ENCODE data around the gene FAM3B.

Gene FAM3B

DNA sequence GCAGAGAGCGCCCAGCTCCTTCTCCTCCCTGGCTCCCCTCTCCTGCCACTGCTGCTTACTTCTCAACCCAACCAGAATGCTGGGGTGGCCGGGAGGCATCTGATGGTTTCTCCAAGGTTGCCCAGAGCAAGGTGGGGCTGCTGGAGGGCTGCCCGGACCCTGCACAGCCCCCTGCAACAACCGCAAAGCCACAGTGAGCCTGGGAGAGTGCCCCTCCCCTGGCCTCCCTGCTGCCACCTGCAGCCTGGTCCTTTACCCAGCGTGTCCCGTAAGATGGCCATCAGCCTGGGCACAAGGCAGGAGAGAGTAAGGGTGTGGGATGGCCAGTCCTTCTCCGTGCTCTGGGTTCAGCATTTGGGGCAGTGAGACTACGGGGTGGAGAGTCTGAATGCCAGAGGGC, 62.2 kb downstream of the FAM3B start:
- POLR2A ChIA-PET: no interaction called here
- Histone ChIP-seq H3K4me1 (ENCODE audit: control insufficient read depth, insufficient read depth, low read length) (no peaks in the 10 kb centered on the region), H3K36me3 (ENCODE audit: control insufficient read depth in 2 of 2, insufficient read depth in 1 of 2, low read length in 2 of 2) (no peaks in the 10 kb centered on the region), H3K9me3 (ENCODE audit: control insufficient read depth, insufficient read depth, low read depth, low read length) (no peaks in the 10 kb centered on the region), H3K4me3 (ENCODE audit: low read depth, low read length) (no peak overlapping the region), H3K27ac (ENCODE audit: extremely low read depth, low read depth, low read length) (no peak overlapping the region)
- CTCF ChIA-PET: no interaction called here
- TF ChIP-seq, protein P1, sequence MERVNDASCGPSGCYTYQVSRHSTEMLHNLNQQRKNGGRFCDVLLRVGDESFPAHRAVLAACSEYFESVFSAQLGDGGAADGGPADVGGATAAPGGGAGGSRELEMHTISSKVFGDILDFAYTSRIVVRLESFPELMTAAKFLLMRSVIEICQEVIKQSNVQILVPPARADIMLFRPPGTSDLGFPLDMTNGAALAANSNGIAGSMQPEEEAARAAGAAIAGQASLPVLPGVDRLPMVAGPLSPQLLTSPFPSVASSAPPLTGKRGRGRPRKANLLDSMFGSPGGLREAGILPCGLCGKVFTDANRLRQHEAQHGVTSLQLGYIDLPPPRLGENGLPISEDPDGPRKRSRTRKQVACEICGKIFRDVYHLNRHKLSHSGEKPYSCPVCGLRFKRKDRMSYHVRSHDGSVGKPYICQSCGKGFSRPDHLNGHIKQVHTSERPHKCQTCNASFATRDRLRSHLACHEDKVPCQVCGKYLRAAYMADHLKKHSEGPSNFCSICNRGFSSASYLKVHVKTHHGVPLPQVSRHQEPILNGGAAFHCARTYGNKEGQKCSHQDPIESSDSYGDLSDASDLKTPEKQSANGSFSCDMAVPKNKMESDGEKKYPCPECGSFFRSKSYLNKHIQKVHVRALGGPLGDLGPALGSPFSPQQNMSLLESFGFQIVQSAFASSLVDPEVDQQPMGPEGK (tag by site-specific recombination; IDR thresholded peaks at IDR 0.05): no peak
- TF ChIP-seq ZNF791 (tag by site-specific recombination; IDR thresholded peaks at IDR 0.05): no peak
- no peak for TF ChIP-seq ZNF600 (tag by site-specific recombination; IDR thresholded peaks at IDR 0.05)
- no peak for TF ChIP-seq ZNF792 (tag by site-specific recombination; IDR thresholded peaks at IDR 0.05)
- TF ChIP-seq, protein P2, sequence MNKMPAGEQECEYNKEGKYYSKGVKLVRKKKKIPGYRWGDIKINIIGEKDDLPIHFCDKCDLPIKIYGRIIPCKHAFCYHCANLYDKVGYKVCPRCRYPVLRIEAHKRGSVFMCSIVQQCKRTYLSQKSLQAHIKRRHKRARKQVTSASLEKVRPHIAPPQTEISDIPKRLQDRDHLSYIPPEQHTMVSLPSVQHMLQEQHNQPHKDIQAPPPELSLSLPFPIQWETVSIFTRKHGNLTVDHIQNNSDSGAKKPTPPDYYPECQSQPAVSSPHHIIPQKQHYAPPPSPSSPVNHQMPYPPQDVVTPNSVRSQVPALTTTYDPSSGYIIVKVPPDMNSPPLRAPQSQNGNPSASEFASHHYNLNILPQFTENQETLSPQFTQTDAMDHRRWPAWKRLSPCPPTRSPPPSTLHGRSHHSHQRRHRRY (tag by site-specific recombination; IDR thresholded peaks at IDR 0.05): no peak
- no peak for TF ChIP-seq ZFP37 (tag by site-specific recombination; IDR thresholded peaks at IDR 0.05)
- no peak for TF ChIP-seq ZSCAN30 (tag by site-specific recombination; IDR thresholded peaks at IDR 0.05)
- TF ChIP-seq, protein P3, sequence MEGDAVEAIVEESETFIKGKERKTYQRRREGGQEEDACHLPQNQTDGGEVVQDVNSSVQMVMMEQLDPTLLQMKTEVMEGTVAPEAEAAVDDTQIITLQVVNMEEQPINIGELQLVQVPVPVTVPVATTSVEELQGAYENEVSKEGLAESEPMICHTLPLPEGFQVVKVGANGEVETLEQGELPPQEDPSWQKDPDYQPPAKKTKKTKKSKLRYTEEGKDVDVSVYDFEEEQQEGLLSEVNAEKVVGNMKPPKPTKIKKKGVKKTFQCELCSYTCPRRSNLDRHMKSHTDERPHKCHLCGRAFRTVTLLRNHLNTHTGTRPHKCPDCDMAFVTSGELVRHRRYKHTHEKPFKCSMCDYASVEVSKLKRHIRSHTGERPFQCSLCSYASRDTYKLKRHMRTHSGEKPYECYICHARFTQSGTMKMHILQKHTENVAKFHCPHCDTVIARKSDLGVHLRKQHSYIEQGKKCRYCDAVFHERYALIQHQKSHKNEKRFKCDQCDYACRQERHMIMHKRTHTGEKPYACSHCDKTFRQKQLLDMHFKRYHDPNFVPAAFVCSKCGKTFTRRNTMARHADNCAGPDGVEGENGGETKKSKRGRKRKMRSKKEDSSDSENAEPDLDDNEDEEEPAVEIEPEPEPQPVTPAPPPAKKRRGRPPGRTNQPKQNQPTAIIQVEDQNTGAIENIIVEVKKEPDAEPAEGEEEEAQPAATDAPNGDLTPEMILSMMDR (tag by site-specific recombination; IDR thresholded peaks at IDR 0.05): no peak
- TF ChIP-seq, protein P4, sequence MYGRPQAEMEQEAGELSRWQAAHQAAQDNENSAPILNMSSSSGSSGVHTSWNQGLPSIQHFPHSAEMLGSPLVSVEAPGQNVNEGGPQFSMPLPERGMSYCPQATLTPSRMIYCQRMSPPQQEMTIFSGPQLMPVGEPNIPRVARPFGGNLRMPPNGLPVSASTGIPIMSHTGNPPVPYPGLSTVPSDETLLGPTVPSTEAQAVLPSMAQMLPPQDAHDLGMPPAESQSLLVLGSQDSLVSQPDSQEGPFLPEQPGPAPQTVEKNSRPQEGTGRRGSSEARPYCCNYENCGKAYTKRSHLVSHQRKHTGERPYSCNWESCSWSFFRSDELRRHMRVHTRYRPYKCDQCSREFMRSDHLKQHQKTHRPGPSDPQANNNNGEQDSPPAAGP (tag by site-specific recombination; IDR thresholded peaks at IDR 0.05): no peak
- TF ChIP-seq TRIM28 (IDR thresholded peaks at IDR 0.05; ENCODE audit: borderline replicate concordance, low read length): no peak
- no peak for TF ChIP-seq ZNF664 (tag by site-specific recombination; IDR thresholded peaks at IDR 0.05)
- TF ChIP-seq, protein P5, sequence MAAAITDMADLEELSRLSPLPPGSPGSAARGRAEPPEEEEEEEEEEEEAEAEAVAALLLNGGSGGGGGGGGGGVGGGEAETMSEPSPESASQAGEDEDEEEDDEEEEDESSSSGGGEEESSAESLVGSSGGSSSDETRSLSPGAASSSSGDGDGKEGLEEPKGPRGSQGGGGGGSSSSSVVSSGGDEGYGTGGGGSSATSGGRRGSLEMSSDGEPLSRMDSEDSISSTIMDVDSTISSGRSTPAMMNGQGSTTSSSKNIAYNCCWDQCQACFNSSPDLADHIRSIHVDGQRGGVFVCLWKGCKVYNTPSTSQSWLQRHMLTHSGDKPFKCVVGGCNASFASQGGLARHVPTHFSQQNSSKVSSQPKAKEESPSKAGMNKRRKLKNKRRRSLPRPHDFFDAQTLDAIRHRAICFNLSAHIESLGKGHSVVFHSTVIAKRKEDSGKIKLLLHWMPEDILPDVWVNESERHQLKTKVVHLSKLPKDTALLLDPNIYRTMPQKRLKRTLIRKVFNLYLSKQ (tag by site-specific recombination; IDR thresholded peaks at IDR 0.05; ENCODE audit: borderline replicate concordance): no peak

DNA sequence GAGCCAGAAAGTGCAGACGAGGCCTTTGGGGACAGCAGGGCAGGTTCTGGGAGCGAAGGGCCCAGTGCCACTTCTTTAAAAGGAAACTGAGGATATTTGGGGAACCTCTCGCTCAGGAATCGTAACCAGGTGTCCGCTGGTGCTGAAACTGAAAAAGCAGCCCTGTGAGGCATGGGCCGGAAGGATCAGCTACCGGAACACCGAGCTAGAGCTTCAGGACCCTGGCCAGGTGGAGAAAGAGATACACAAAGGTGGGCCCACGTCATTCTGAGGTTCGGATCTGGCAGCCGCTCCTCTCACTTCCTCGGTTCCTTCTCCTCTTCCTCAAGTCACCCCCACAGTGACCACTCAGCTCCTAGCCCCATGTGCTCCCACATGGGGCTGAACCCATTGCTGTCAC, 63.3 kb downstream of the FAM3B start:
- no peak for TF ChIP-seq ZNF530 (tag by site-specific recombination; IDR thresholded peaks at IDR 0.05; ENCODE audit: low read depth)
- TF ChIP-seq ZEB2 (tag by site-specific recombination; IDR thresholded peaks at IDR 0.05): no peak
- no peak for TF ChIP-seq SP3 (tag by site-specific recombination; IDR thresholded peaks at IDR 0.05)
- no peak overlapping the region for H3K27ac ChIP-seq (ENCODE audit: extremely low read depth, low read depth, low read length)
- no peaks in the 10 kb centered on the region for H3K9me3 ChIP-seq (ENCODE audit: control insufficient read depth, insufficient read depth, low read depth, low read length)
- H3K4me1 ChIP-seq (ENCODE audit: control insufficient read depth, insufficient read depth, low read length): no peaks in the 10 kb centered on the region
- POLR2A ChIA-PET: no interaction called here
- CTCF ChIA-PET: interaction anchor here (0.8 kb wide), 1 partner anchor 70 kb away, joined by 6 read pairs; no protein-coding TSS in a partner anchor
- H3K4me3 ChIP-seq (ENCODE audit: low read depth, low read length): no peak overlapping the region
- no peaks in the 10 kb centered on the region for H3K36me3 ChIP-seq (ENCODE audit: control insufficient read depth in 2 of 2, insufficient read depth in 1 of 2, low read length in 2 of 2)

DNA sequence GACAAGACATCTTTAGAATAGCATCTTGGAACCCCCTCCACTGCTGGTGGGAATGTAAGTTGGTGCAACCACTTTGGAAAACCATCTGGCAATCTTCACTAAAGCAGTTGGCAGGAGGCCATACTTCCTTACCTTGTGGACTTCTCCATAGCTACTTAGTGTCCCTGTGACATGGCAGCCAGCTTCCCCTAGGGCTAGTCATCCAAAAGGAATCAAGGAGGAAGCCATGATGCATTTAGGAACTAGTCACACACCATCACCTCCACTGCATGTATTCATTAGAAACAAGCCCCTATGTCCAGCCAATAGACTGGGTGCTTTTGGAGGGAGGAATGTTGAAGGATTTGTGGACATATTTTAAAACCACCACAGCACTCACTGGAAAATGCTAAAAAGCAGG, 65.1 kb downstream of the FAM3B start:
- Histone ChIP-seq H3K4me3 (ENCODE audit: low read depth, low read length) (no peak overlapping the region), H3K27ac (ENCODE audit: extremely low read depth, low read depth, low read length) (no peak overlapping the region), H3K4me1 (ENCODE audit: control insufficient read depth, insufficient read depth, low read length) (no peaks in the 10 kb centered on the region), H3K9me3 (ENCODE audit: control insufficient read depth, insufficient read depth, low read depth, low read length) (no peaks in the 10 kb centered on the region), H3K36me3 (ENCODE audit: control insufficient read depth in 2 of 2, insufficient read depth in 1 of 2, low read length in 2 of 2) (no peaks in the 10 kb centered on the region)
- POLR2A ChIA-PET: no interaction called here
- CTCF ChIA-PET: interaction anchor here (0.6 to 0.8 kb wide), 4 partner anchors 9 to 77 kb away, joined by 3 to 4 read pairs (median 3); no protein-coding TSS in a partner anchor
- TF ChIP-seq WT1 (tag by site-specific recombination; IDR thresholded peaks at IDR 0.05) (no peak), BCL11B (tag by site-specific recombination; IDR thresholded peaks at IDR 0.05; ENCODE audit: low read depth) (no peak), OSR2 (tag by site-specific recombination; IDR thresholded peaks at IDR 0.05) (no peak), ZNF175 (tag by site-specific recombination; IDR thresholded peaks at IDR 0.05) (no peak), ZNF791 (tag by site-specific recombination; IDR thresholded peaks at IDR 0.05) (no peak), ZNF324 (tag by site-specific recombination; IDR thresholded peaks at IDR 0.05) (no peak), ZNF600 (tag by site-specific recombination; IDR thresholded peaks at IDR 0.05) (no peak), ZNF560 (tag by site-specific recombination; IDR thresholded peaks at IDR 0.05; ENCODE audit: borderline replicate concordance) (no peak), ZNF747 (tag by site-specific recombination; IDR thresholded peaks at IDR 0.05) (no peak)

Measured in HEK293 (cell line).